NCI-H82 treated with DMSO at 0.1 percent for 48 hours (cell line): ENCODE data around the gene CBS.
"Not testable (repeated sequence)": the region's sequence is repeated elsewhere in the genome, so short reads cannot be mapped to it uniquely, and the experiment has no call there.

ENCODE experiments used
- DNase-seq: peaks from one replicate; lab custom pipeline; 2025; ENCODE audit not compliant: unreplicated experiment; lab: John Stamatoyannopoulos, UW

Gene CBS

GRCh38 chr21:43068065-43068464 is 7.6 kb downstream of the CBS start:
- not testable (repeated sequence) for DNase-seq

GRCh38 chr21:43066690-43067089 is 8.9 kb downstream of the CBS start:
- DNase-seq: not testable (repeated sequence)

GRCh38 chr21:43065991-43066390 is 9.6 kb downstream of the CBS start:
- DNase-seq: not testable (repeated sequence)

- not testable (repeated sequence) for DNase-seq
These were observed 11.2 kb downstream of the CBS start for GRCh38 chr21:43064265-43064917.

GRCh38 chr21:43062955-43063664 is 12.5 kb downstream of the CBS start:
- DNase-seq: not testable (repeated sequence)

- DNase-seq: not testable (repeated sequence)
These were observed 22.5 kb downstream of the CBS start for GRCh38 chr21:43053112-43053511.

GRCh38 chr21:43045876-43046821 is 29.5 kb downstream of the CBS start:
- not testable (repeated sequence) for DNase-seq

GRCh38 chr21:43045165-43045875 is 30.3 kb downstream of the CBS start:
- DNase-seq: not testable (repeated sequence)

GRCh38 chr21:43044547-43044946 is 31.1 kb downstream of the CBS start:
- not testable (repeated sequence) for DNase-seq

GRCh38 chr21:43043291-43043690 is 32.3 kb downstream of the CBS start:
- not testable (repeated sequence) for DNase-seq

- not testable (repeated sequence) for DNase-seq
These were observed 33.5 kb downstream of the CBS start for GRCh38 chr21:43042169-43042568.

- DNase-seq: not testable (repeated sequence)
These were observed 37.0 kb downstream of the CBS start for GRCh38 chr21:43038659-43039044.

- not testable (repeated sequence) for DNase-seq
These were observed 37.5 kb downstream of the CBS start for GRCh38 chr21:43037918-43038658.

GRCh38 chr21:43036889-43037288 is 38.7 kb downstream of the CBS start:
- DNase-seq: not testable (repeated sequence)

GRCh38 chr21:43034826-43035225 is 40.8 kb downstream of the CBS start:
- no peak for DNase-seq

- DNase-seq: no peak
These were observed 41.5 kb downstream of the CBS start for GRCh38 chr21:43034101-43034500.

GRCh38 chr21:43031121-43031619 is 44.5 kb downstream of the CBS start:
- DNase-seq: no peak

- DNase-seq: no peak
These were observed 45.9 kb downstream of the CBS start for GRCh38 chr21:43029785-43030184.

GRCh38 chr21:43027846-43028731 is 47.5 kb downstream of the CBS start:
- DNase-seq: no peak
